NOMO-1 (cell line): ENCODE data around the gene OPCML.
A peak's percentile ranks its signal among the peaks of the same experiment; 100 is the strongest.

ENCODE experiments used
- DNase-seq, 2 experiments: peaks; one replicate each; lab custom pipeline; 2025; ENCODE audit not compliant: unreplicated experiment in 2 of 2; lab: John Stamatoyannopoulos, UW

OPCML gene

GRCh38 chr11:132911186-132911585, 621.1 kb downstream of the OPCML start:
- DNase-seq = no peak

- DNase-seq = no peak
Observed at GRCh38 chr11:132910011-132910760, 622.1 kb downstream of the OPCML start.

- no peak for DNase-seq
Observed at GRCh38 chr11:132909021-132909606, 623.2 kb downstream of the OPCML start.

GRCh38 chr11:132908414-132908810, 623.9 kb downstream of the OPCML start:
- no peak for DNase-seq

GRCh38 chr11:132907651-132908413, 624.5 kb downstream of the OPCML start:
- DNase-seq = no peak

GRCh38 chr11:132904607-132905006, 627.7 kb downstream of the OPCML start:
- DNase-seq = no peak

- no peak for DNase-seq
Observed at GRCh38 chr11:132904091-132904490, 628.2 kb downstream of the OPCML start.

- DNase-seq = peak in 1 of 2 experiments; percentile 0
Observed at GRCh38 chr11:132901638-132902471, 630.4 kb downstream of the OPCML start.

- DNase-seq = no peak
Observed at GRCh38 chr11:132898676-132899075, 633.6 kb downstream of the OPCML start.

- DNase-seq = no peak
Observed at GRCh38 chr11:132898021-132898420, 634.3 kb downstream of the OPCML start.

- DNase-seq = no peak
Observed at GRCh38 chr11:132895340-132895739, 637.0 kb downstream of the OPCML start.

- DNase-seq = no peak
Observed at GRCh38 chr11:132894606-132895005, 637.7 kb downstream of the OPCML start.

- DNase-seq = no peak
Observed at GRCh38 chr11:132892876-132893275, 639.4 kb downstream of the OPCML start.

- no peak for DNase-seq
Observed at GRCh38 chr11:132888226-132888625, 644.1 kb downstream of the OPCML start.

GRCh38 chr11:132886335-132886734, 646.0 kb downstream of the OPCML start:
- no peak for DNase-seq

- no peak for DNase-seq
Observed at GRCh38 chr11:132883241-132883640, 649.1 kb downstream of the OPCML start.

GRCh38 chr11:132881622-132882021, 650.7 kb downstream of the OPCML start:
- no peak for DNase-seq

- no peak for DNase-seq
Observed at GRCh38 chr11:132878111-132878510, 654.2 kb downstream of the OPCML start.

GRCh38 chr11:132876705-132877104, 655.6 kb downstream of the OPCML start:
- DNase-seq = no peak

- no peak for DNase-seq
Observed at GRCh38 chr11:132876239-132876638, 656.1 kb downstream of the OPCML start.

- no peak for DNase-seq
Observed at GRCh38 chr11:132874638-132875037, 657.7 kb downstream of the OPCML start.
